HUES64 (cell line): ENCODE measurements around the gene PAPPA2.
"Not testable (repeated sequence)": the region's sequence is repeated elsewhere in the genome, so short reads cannot be mapped to it uniquely, and the experiment has no call there.

Source experiments
- H3K27ac ChIP-seq: 2 replicates; pipeline ENCODE4 v1.7.0; 2013; ENCODE audit warnings: low read depth, low read length, inconsistent platforms
- H3K27me3 ChIP-seq: 2 replicates; pipeline ENCODE4 v1.6.1; 2013; ENCODE audit warnings: mild to moderate bottlenecking, low read length; ENCODE audit not compliant: insufficient read depth
- H3K36me3 ChIP-seq: 2 replicates; pipeline ENCODE4 v1.6.1; 2013; ENCODE audit warnings: mild to moderate bottlenecking, low read length; ENCODE audit not compliant: insufficient read depth
- H3K4me1 ChIP-seq: 2 replicates; pipeline ENCODE4 v1.6.1; 2013; ENCODE audit warnings: mild to moderate bottlenecking, low read length, moderate library complexity; ENCODE audit not compliant: insufficient read depth
- H3K4me3 ChIP-seq: 2 replicates; pipeline ENCODE4 v1.5.1; 2013; ENCODE audit warnings: mild to moderate bottlenecking, low read length, moderate library complexity
- H3K9ac ChIP-seq: 2 replicates; pipeline ENCODE4 v1.6.1; 2013; ENCODE audit warnings: mild to moderate bottlenecking, low read depth, low read length
- H3K9me3 ChIP-seq: 2 replicates; pipeline ENCODE4 v1.6.1; 2013; ENCODE audit warnings: low read depth, low read length; ENCODE audit not compliant: insufficient read depth
- WGBS: fragments of 150-250, 120-280 bp; methylation state at CpG from one replicate; pipeline ENCODE4 v1.1.7; 2013; ENCODE audit warnings: missing lambda C conversion rate; 5-methylcytosine and 5-hydroxymethylcytosine counted together

Gene PAPPA2

GRCh38 chr1:176617881-176618280 lies 154.9 kb downstream of the PAPPA2 start:
- Histone ChIP-seq H3K27me3 (no peaks in the 10 kb centered on the region), H3K9me3 (0 out of 2 replicates have a peak, but pooled peaks cover 2% of the 10 kb centered on the region)

GRCh38 chr1:176619261-176619660 lies 156.3 kb downstream of the PAPPA2 start:
- no peaks in the 10 kb centered on the region for H3K4me1 ChIP-seq
- no peak overlapping the region for H3K9ac ChIP-seq
- 84% methylated on average over 1 of the region's 1 CpG for WGBS
- H3K36me3 ChIP-seq, result no peaks in the 10 kb centered on the region
- no peak overlapping the region for H3K27ac ChIP-seq
- no peaks in the 10 kb centered on the region for H3K27me3 ChIP-seq
- no peak overlapping the region for H3K4me3 ChIP-seq
- 0 out of 2 replicates have a peak, but pooled peaks cover 2% of the 10 kb centered on the region for H3K9me3 ChIP-seq

More at GRCh38 chr1:176617881-176618280, 154.9 kb downstream of the PAPPA2 start:
- H3K4me1 ChIP-seq, result no peaks in the 10 kb centered on the region
- H3K36me3 ChIP-seq, result no peaks in the 10 kb centered on the region
- H3K4me3 ChIP-seq, result no peak overlapping the region
- H3K9ac ChIP-seq, result no peak overlapping the region
- no peak overlapping the region for H3K27ac ChIP-seq

- Histone ChIP-seq H3K27me3 (no peaks in the 10 kb centered on the region), H3K4me1 (no peaks in the 10 kb centered on the region), H3K27ac (no peak overlapping the region), H3K4me3 (no peak overlapping the region), H3K9me3 (no peaks in the 10 kb centered on the region), H3K9ac (no peak overlapping the region), H3K36me3 (no peaks in the 10 kb centered on the region)
- 97% methylated on average over 3 of the region's 3 CpGs for WGBS
Observed at GRCh38 chr1:176625365-176625764, 162.4 kb downstream of the PAPPA2 start.

- Histone ChIP-seq H3K27ac (no peak overlapping the region), H3K9ac (no peak overlapping the region), H3K4me3 (no peak overlapping the region), H3K27me3 (no peaks in the 10 kb centered on the region), H3K9me3 (no peaks in the 10 kb centered on the region), H3K4me1 (no peaks in the 10 kb centered on the region), H3K36me3 (no peaks in the 10 kb centered on the region)
- 93% methylated on average over 4 of the region's 4 CpGs for WGBS
Observed at GRCh38 chr1:176626572-176627061, 163.6 kb downstream of the PAPPA2 start.

- Histone ChIP-seq H3K27me3 (no peaks in the 10 kb centered on the region), H3K36me3 (no peaks in the 10 kb centered on the region), H3K4me1 (no peaks in the 10 kb centered on the region), H3K27ac (no peak overlapping the region), H3K9me3 (no peaks in the 10 kb centered on the region), H3K9ac (no peak overlapping the region), H3K4me3 (no peak overlapping the region)
- 97% methylated on average over 2 of the region's 2 CpGs for WGBS
Observed at GRCh38 chr1:176628775-176629174, 165.8 kb downstream of the PAPPA2 start.

GRCh38 chr1:176634733-176635132 lies 171.8 kb downstream of the PAPPA2 start:
- H3K27ac ChIP-seq, H3K27me3 ChIP-seq, H3K4me3 ChIP-seq, H3K4me1 ChIP-seq, H3K9me3 ChIP-seq, H3K36me3 ChIP-seq, H3K9ac ChIP-seq: not testable (repeated sequence)

- Histone ChIP-seq H3K27me3 (no peaks in the 10 kb centered on the region), H3K9me3 (no peaks in the 10 kb centered on the region), H3K36me3 (no peaks in the 10 kb centered on the region), H3K4me1 (no peaks in the 10 kb centered on the region), H3K9ac (no peak overlapping the region), H3K4me3 (no peak overlapping the region), H3K27ac (peak overlapping the region; percentile 35; the same call in 1 of the 2 replicates)
- 89% methylated on average over 3 of the region's 3 CpGs for whole genome bisulfite sequencing
Observed at GRCh38 chr1:176638713-176639526, 175.9 kb downstream of the PAPPA2 start.

GRCh38 chr1:176643536-176643935 lies 180.6 kb downstream of the PAPPA2 start:
- 97% methylated on average over 3 of the region's 3 CpGs for WGBS
- H3K9ac ChIP-seq, result no peak overlapping the region
- no peaks in the 10 kb centered on the region for H3K36me3 ChIP-seq
- H3K9me3 ChIP-seq, result peaks cover 3% of the 10 kb centered on the region; the same call in 1 of the 2 replicates
- no peak overlapping the region for H3K27ac ChIP-seq
- no peak overlapping the region for H3K4me3 ChIP-seq
- H3K4me1 ChIP-seq, result no peaks in the 10 kb centered on the region
- no peaks in the 10 kb centered on the region for H3K27me3 ChIP-seq

- no peaks in the 10 kb centered on the region for H3K27me3 ChIP-seq
- no peak overlapping the region for H3K4me3 ChIP-seq
- no peak overlapping the region for H3K9ac ChIP-seq
- H3K27ac ChIP-seq, result no peak overlapping the region
- 100% methylated on average over 1 of the region's 1 CpG for WGBS
- H3K4me1 ChIP-seq, result no peaks in the 10 kb centered on the region
- peaks cover 8% of the 10 kb centered on the region; the same call in 1 of the 2 replicates for H3K9me3 ChIP-seq
- no peaks in the 10 kb centered on the region for H3K36me3 ChIP-seq
Observed at GRCh38 chr1:176648556-176648955, 185.6 kb downstream of the PAPPA2 start.

- H3K4me1 ChIP-seq, result no peaks in the 10 kb centered on the region; the same call in 1 of the 2 replicates
- H3K9me3 ChIP-seq, result no peaks in the 10 kb centered on the region
- H3K9ac ChIP-seq, result no peak overlapping the region
- no peaks in the 10 kb centered on the region for H3K27me3 ChIP-seq
- H3K27ac ChIP-seq, result no peak overlapping the region
- no peak overlapping the region for H3K4me3 ChIP-seq
- H3K36me3 ChIP-seq, result no peaks in the 10 kb centered on the region
- WGBS, result 93% methylated on average over 3 of the region's 3 CpGs
Observed at GRCh38 chr1:176656257-176656995, 193.5 kb downstream of the PAPPA2 start.

GRCh38 chr1:176669782-176670181 lies 206.8 kb downstream of the PAPPA2 start:
- H3K27me3 ChIP-seq, result no peaks in the 10 kb centered on the region
- H3K27ac ChIP-seq, result no peak overlapping the region
- no peaks in the 10 kb centered on the region for H3K9me3 ChIP-seq
- no peak overlapping the region for H3K9ac ChIP-seq
- whole genome bisulfite sequencing, result 87% methylated on average over 2 of the region's 2 CpGs
- no peaks in the 10 kb centered on the region for H3K4me1 ChIP-seq
- no peaks in the 10 kb centered on the region for H3K36me3 ChIP-seq
- H3K4me3 ChIP-seq, result no peak overlapping the region
